LHCN-M2 (cell line): Measurements from ENCODE around the gene ABHD14A. TPM values are rescaled to one million over a fixed set of nuclear protein-coding genes. Genes with fewer than 3 reads are reported as not detected.

Experiments used
- DNase-seq: peaks from one replicate; pipeline ENCODE4 v3.0.0-alpha.2; 2012; ENCODE audit warnings: low read depth
- total RNA-seq: library from RNA; depleted of rRNA; stranded (reverse); fragments of >200 nt; gene quantifications from 2 replicates; pipeline ENCODE4 v1.2.3, GENCODE V29; 2014

Gene ABHD14A
- total RNA-seq, 1 experiment from 2014 or later = 23.1 TPM

- no peak for DNase-seq
Observed at GRCh38 chr3:51955893-51956770, 18.7 kb upstream of the ABHD14A start.

- DNase-seq = no peak
Observed at GRCh38 chr3:51957520-51958205, 17.2 kb upstream of the ABHD14A start.

- no peak for DNase-seq
Observed at GRCh38 chr3:51958603-51959521, 16.0 kb upstream of the ABHD14A start.

GRCh38 chr3:51959651-51960050 lies 15.2 kb upstream of the ABHD14A start:
- no peak for DNase-seq

GRCh38 chr3:51960386-51960785 lies 14.5 kb upstream of the ABHD14A start:
- DNase-seq = no peak

- no peak for DNase-seq
Observed at GRCh38 chr3:51961011-51961410, 13.9 kb upstream of the ABHD14A start.

- DNase-seq = no peak
Observed at GRCh38 chr3:51961602-51962569, 13.0 kb upstream of the ABHD14A start.

- no peak for DNase-seq
Observed at GRCh38 chr3:51962854-51963530, 11.9 kb upstream of the ABHD14A start.

- DNase-seq = peak; percentile 94
Observed at GRCh38 chr3:51963951-51964451, 10.9 kb upstream of the ABHD14A start.

- DNase-seq = peak; percentile 30
Observed at GRCh38 chr3:51964521-51964920, 10.3 kb upstream of the ABHD14A start.

GRCh38 chr3:51966016-51966415 lies 8.8 kb upstream of the ABHD14A start:
- DNase-seq = no peak

GRCh38 chr3:51966486-51966885 lies 8.4 kb upstream of the ABHD14A start:
- DNase-seq = peak; percentile 21

GRCh38 chr3:51966922-51967383 lies 7.9 kb upstream of the ABHD14A start:
- no peak for DNase-seq

GRCh38 chr3:51967384-51968169 lies 7.3 kb upstream of the ABHD14A start, which contains the start of gene PCBP4:
Gene PCBP4, minus strand, starts transcription at chr3:51967454. Its CDS starts 6,214 bp downstream, at chr3:51961240.
- DNase-seq = peak; percentile 29

- DNase-seq = peak; percentile 26
Observed at GRCh38 chr3:51968170-51968775, 6.6 kb upstream of the ABHD14A start.

GRCh38 chr3:51968883-51969678 lies 5.8 kb upstream of the ABHD14A start:
- no peak for DNase-seq

- no peak for DNase-seq
Observed at GRCh38 chr3:51969841-51970240, 5.0 kb upstream of the ABHD14A start.
